Activated T-cell treated with anti-CD3 and anti-CD28 coated beads, Interleukin-2, amount 50 U/mL, for 24 hours (primary cell): ENCODE measurements around the gene PPP2R3A.

Experiments used
- DNase-seq: peaks from one replicate; pipeline ENCODE4 v3.0.0-alpha.2; 2020
- H3K27ac Mint-ChIP-seq: 2 replicates; pipeline ENCODE4 v1.8.0; 2020; ENCODE audit warnings: mild to moderate bottlenecking, mixed read lengths
- H3K27me3 Mint-ChIP-seq: 2 replicates; pipeline ENCODE4 v1.8.0; 2020; ENCODE audit warnings: mixed read lengths
- H3K36me3 Mint-ChIP-seq: 2 replicates; pipeline ENCODE4 v1.8.0; 2020; ENCODE audit warnings: low read depth, mixed read lengths
- H3K4me1 Mint-ChIP-seq: 2 replicates; pipeline ENCODE4 v1.8.0; 2020; ENCODE audit warnings: low read depth, mixed read lengths
- H3K4me3 Mint-ChIP-seq: 2 replicates; pipeline ENCODE4 v1.8.0; 2020; ENCODE audit warnings: mild to moderate bottlenecking, moderate library complexity, mixed read lengths
- H3K9me3 Mint-ChIP-seq: 2 replicates; pipeline ENCODE4 v1.8.0; 2020; ENCODE audit warnings: mixed read lengths

Gene PPP2R3A

DNA sequence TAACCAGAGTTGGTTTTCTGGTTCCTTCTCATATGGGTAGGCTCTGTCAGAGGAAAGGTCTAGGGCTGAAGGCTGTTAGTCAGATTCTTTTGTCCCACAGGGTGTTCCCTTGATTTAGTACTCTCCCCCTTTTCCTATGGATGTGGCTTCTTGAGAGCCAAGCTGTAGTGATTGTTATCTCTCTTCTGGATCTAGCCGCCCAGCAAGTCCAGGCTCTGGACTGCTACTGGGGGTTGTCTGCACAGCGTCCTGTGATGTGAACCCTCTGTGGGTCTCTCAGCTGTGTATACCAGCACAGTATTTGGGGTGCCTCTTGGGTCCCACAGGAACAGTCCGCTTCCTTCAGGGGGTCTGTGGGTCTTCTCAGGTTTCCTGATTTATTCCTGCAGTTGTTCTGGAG is 70.8 kb downstream of the PPP2R3A start:
- peaks cover 2% of the 10 kb centered on the region for H3K9me3 Mint-ChIP-seq
- H3K27me3 Mint-ChIP-seq, result peaks cover 33% of the 10 kb centered on the region
- no peak for DNase-seq
- H3K4me3 Mint-ChIP-seq, result no peak overlapping the region
- no peaks in the 10 kb centered on the region for H3K36me3 Mint-ChIP-seq
- H3K4me1 Mint-ChIP-seq, result no peaks in the 10 kb centered on the region
- H3K27ac Mint-ChIP-seq, result no peak overlapping the region

- H3K4me1 Mint-ChIP-seq, result no peaks in the 10 kb centered on the region
- H3K9me3 Mint-ChIP-seq, result no peaks in the 10 kb centered on the region
- H3K36me3 Mint-ChIP-seq, result no peaks in the 10 kb centered on the region
- no peak for DNase-seq
- no peak overlapping the region for H3K27ac Mint-ChIP-seq
- H3K4me3 Mint-ChIP-seq, result no peak overlapping the region
- H3K27me3 Mint-ChIP-seq, result peaks cover 39% of the 10 kb centered on the region
These were observed 73.1 kb downstream of the PPP2R3A start for GRCh38 chr3:136038668-136039067.

- Mint-ChIP-seq H3K9me3 (no peaks in the 10 kb centered on the region), H3K27me3 (peaks cover 16% of the 10 kb centered on the region), H3K4me3 (no peak overlapping the region), H3K27ac (no peak overlapping the region), H3K36me3 (no peaks in the 10 kb centered on the region), H3K4me1 (no peaks in the 10 kb centered on the region)
- DNase-seq, result no peak
These were observed 77.2 kb downstream of the PPP2R3A start for GRCh38 chr3:136042608-136043221.

DNA sequence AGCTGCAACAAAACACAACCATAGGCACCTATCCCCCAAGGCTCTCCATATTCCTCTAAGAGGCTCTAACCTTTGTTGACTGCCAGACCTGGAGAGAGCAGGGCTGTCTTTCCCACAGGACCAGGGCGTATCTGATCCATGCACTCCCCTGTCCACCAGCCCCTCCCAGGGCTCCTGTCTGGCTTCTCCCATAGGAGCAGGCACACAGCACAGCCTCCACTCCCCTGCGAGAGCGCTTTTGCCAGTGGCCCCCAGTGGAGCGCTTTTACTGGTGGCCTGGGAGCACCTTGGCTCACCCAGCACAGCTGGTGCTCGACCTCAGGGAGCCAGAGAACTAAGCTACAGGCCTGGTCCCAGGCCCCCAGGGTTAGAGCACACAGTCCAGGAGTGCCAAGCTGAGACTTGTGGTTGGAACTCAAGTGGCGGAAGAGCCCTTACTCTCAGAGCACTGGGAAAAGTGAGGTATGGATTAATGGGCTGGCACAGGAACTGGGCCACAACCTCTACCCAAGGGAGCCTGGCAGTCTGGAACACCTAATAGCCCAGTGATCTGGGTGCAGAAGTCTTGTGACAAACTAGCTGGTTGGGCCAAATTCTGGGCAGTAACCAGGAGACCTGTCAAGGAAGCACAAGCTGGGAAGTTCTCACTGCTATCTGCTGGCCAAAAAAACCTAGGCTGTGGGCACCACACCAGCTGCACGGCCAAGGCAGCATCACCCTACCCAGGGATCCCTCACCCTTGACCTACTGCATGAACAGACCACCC is 79.6 kb downstream of the PPP2R3A start:
- no peaks in the 10 kb centered on the region for H3K4me1 Mint-ChIP-seq
- no peak for DNase-seq
- H3K4me3 Mint-ChIP-seq, result no peak overlapping the region
- H3K9me3 Mint-ChIP-seq, result no peaks in the 10 kb centered on the region
- H3K27ac Mint-ChIP-seq, result no peak overlapping the region
- H3K36me3 Mint-ChIP-seq, result no peaks in the 10 kb centered on the region
- peaks cover 13% of the 10 kb centered on the region for H3K27me3 Mint-ChIP-seq

GRCh38 chr3:136048068-136048467 is 82.5 kb downstream of the PPP2R3A start:
- Mint-ChIP-seq H3K27me3 (peaks cover 12% of the 10 kb centered on the region), H3K4me3 (no peak overlapping the region), H3K27ac (no peak overlapping the region), H3K4me1 (no peaks in the 10 kb centered on the region), H3K9me3 (no peaks in the 10 kb centered on the region), H3K36me3 (no peaks in the 10 kb centered on the region)
- DNase-seq, result no peak

- Mint-ChIP-seq H3K27me3 (peaks cover 10% of the 10 kb centered on the region), H3K27ac (no peak overlapping the region), H3K36me3 (no peaks in the 10 kb centered on the region), H3K4me3 (no peak overlapping the region), H3K9me3 (no peaks in the 10 kb centered on the region), H3K4me1 (no peaks in the 10 kb centered on the region)
- DNase-seq, result no peak
These were observed 84.7 kb downstream of the PPP2R3A start for GRCh38 chr3:136050250-136050649.

- DNase-seq, result no peak
These were observed 90.0 kb downstream of the PPP2R3A start for GRCh38 chr3:136055491-136055890.

DNA sequence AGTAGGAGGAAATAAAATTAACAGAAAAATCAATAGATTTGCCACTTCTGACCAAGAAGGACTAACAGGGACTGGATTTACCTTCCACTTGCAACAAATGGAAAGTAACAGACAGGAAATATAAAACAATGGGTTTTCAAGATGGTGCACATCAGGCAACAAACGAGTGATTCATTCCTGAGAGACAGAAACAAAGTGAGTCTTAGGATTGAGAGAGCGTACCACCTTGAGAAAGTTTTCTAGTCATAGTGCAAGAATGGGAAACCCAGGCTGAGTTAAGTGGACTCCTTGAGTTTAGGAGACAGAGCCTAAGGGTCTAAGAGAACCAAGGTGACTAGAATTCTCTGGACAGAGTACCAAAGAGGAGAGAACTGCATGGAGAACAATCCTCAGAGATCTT is 101.7 kb downstream of the PPP2R3A start:
- Mint-ChIP-seq H3K4me1 (no peaks in the 10 kb centered on the region), H3K36me3 (no peaks in the 10 kb centered on the region), H3K27me3 (no peaks in the 10 kb centered on the region), H3K27ac (no peak overlapping the region), H3K9me3 (no peaks in the 10 kb centered on the region), H3K4me3 (no peak overlapping the region)
- DNase-seq, result no peak

More at GRCh38 chr3:136055491-136055890, 90.0 kb downstream of the PPP2R3A start:
- Mint-ChIP-seq H3K36me3 (no peaks in the 10 kb centered on the region), H3K4me3 (no peak overlapping the region), H3K9me3 (no peaks in the 10 kb centered on the region), H3K27ac (no peak overlapping the region), H3K27me3 (peaks cover 33% of the 10 kb centered on the region), H3K4me1 (no peaks in the 10 kb centered on the region)

- H3K9me3 Mint-ChIP-seq, result no peaks in the 10 kb centered on the region
- DNase-seq, result no peak
- no peaks in the 10 kb centered on the region for H3K27me3 Mint-ChIP-seq
- no peak overlapping the region for H3K4me3 Mint-ChIP-seq
- no peak overlapping the region for H3K27ac Mint-ChIP-seq
- H3K36me3 Mint-ChIP-seq, result no peaks in the 10 kb centered on the region
- H3K4me1 Mint-ChIP-seq, result no peaks in the 10 kb centered on the region
These were observed 103.2 kb downstream of the PPP2R3A start for GRCh38 chr3:136068708-136069107.

GRCh38 chr3:136069933-136070332 is 104.4 kb downstream of the PPP2R3A start:
- Mint-ChIP-seq H3K9me3 (no peaks in the 10 kb centered on the region), H3K4me1 (no peaks in the 10 kb centered on the region), H3K36me3 (no peaks in the 10 kb centered on the region), H3K4me3 (no peak overlapping the region), H3K27me3 (no peaks in the 10 kb centered on the region), H3K27ac (no peak overlapping the region)
- DNase-seq, result no peak

DNA sequence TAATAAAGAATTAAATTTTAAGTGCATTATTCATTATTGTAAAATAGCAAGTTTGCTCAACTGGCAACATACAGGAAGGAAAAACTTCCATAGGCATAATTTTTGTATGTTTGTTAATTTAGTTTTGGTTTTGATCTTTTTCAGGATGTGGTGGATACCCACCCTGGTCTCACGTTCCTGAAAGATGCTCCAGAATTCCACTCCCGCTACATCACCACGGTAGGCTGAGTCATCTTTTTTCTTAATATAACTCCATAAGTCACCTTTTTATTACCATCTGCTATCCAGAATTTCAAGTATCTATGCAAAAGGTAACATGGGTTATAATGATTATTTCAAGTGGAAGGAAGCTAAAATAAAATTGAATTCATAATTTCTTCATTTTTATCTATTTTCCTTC is 104.8 kb downstream of the PPP2R3A start:
- peaks cover under 1% of the 10 kb centered on the region for H3K4me1 Mint-ChIP-seq
- no peak for DNase-seq
- no peaks in the 10 kb centered on the region for H3K36me3 Mint-ChIP-seq
- no peak overlapping the region for H3K27ac Mint-ChIP-seq
- H3K4me3 Mint-ChIP-seq, result no peak overlapping the region
- no peaks in the 10 kb centered on the region for H3K27me3 Mint-ChIP-seq
- H3K9me3 Mint-ChIP-seq, result no peaks in the 10 kb centered on the region

DNA sequence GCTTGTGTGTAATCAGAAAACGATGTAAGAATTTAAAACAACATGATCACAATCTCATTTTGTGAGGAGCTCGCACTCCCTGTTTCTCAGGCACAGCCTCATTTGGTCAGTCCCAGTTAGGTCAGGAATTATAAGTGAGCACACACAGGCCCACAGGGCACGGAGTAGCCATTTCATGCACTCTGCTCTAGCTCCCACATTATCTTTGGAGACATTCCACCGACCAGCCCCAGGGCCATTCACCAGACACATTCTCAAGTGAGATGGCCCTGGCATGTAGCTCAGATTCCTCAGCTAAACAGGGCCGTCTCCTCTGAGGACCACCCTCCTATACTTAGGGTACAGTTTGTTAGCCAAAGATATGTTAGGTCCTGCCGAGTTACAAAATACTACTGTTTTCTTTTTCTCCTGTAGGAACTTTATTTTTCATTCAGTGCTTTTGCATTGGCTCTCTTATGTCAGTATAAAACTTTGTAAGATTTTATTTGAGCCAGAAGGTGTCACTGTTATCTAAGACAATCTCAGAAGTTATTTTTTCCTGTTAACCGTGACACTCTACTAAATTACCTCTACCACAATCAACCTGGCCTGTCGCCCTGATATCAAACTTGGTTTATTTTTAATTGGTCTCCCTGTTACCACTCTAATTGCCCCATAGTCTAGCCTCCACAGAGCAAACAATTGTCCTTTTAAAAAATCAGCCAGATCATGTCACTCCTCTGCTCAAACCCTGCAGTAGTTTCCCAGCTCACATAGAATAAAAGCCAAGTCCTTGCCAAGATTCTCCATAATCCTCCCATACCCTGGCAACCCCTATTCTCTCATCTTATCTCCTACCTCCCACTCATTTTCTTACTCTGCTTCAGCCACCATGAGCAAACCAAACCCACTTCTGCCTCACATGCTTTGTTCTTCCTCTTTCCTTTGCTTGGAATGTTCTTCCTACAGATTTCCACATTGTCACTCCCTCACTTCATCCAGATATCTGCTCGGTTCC is 105.7 kb downstream of the PPP2R3A start:
- Mint-ChIP-seq H3K4me3 (no peak overlapping the region), H3K27ac (no peak overlapping the region), H3K9me3 (no peaks in the 10 kb centered on the region), H3K36me3 (no peaks in the 10 kb centered on the region), H3K4me1 (peaks cover 2% of the 10 kb centered on the region), H3K27me3 (no peaks in the 10 kb centered on the region)
- no peak for DNase-seq

GRCh38 chr3:136074546-136075170 is 109.1 kb downstream of the PPP2R3A start:
- no peaks in the 10 kb centered on the region for H3K27me3 Mint-ChIP-seq
- H3K27ac Mint-ChIP-seq, result no peak overlapping the region
- no peak overlapping the region for H3K4me3 Mint-ChIP-seq
- DNase-seq, result no peak
- H3K36me3 Mint-ChIP-seq, result no peaks in the 10 kb centered on the region
- H3K4me1 Mint-ChIP-seq, result peaks cover 2% of the 10 kb centered on the region
- no peaks in the 10 kb centered on the region for H3K9me3 Mint-ChIP-seq

- Mint-ChIP-seq H3K4me1 (peaks cover 2% of the 10 kb centered on the region), H3K36me3 (no peaks in the 10 kb centered on the region), H3K4me3 (no peak overlapping the region), H3K27me3 (no peaks in the 10 kb centered on the region), H3K27ac (no peak overlapping the region), H3K9me3 (no peaks in the 10 kb centered on the region)
- peak; percentile 75 for DNase-seq
These were observed 109.8 kb downstream of the PPP2R3A start for GRCh38 chr3:136075218-136075808.
